Suprapubic skin (tissue), 3 donors: ENCODE measurements around the gene SIGLEC5.

Experiments used
- CTCF ChIP-seq, 2 donors: fragments of 200-600 bp in 1 of 2; fragments of 450-650 bp in 1 of 2; sonication (generic) in 1 of 2; IDR thresholded peaks; one replicate each; pipeline ENCODE4 v1.5.1; 2016 to 2019; ENCODE audit warnings: antibody characterized with exemption in 2 of 2, mild to moderate bottlenecking in 1 of 2, moderate library complexity in 1 of 2
- POLR2A ChIP-seq, 2 donors: fragments of 450-650 bp; IDR thresholded peaks; one replicate each; pipeline ENCODE4 v1.6.1; 2017; ENCODE audit warnings: antibody characterized with exemption in 2 of 2, mild to moderate bottlenecking in 2 of 2, moderate library complexity in 2 of 2

DNA sequence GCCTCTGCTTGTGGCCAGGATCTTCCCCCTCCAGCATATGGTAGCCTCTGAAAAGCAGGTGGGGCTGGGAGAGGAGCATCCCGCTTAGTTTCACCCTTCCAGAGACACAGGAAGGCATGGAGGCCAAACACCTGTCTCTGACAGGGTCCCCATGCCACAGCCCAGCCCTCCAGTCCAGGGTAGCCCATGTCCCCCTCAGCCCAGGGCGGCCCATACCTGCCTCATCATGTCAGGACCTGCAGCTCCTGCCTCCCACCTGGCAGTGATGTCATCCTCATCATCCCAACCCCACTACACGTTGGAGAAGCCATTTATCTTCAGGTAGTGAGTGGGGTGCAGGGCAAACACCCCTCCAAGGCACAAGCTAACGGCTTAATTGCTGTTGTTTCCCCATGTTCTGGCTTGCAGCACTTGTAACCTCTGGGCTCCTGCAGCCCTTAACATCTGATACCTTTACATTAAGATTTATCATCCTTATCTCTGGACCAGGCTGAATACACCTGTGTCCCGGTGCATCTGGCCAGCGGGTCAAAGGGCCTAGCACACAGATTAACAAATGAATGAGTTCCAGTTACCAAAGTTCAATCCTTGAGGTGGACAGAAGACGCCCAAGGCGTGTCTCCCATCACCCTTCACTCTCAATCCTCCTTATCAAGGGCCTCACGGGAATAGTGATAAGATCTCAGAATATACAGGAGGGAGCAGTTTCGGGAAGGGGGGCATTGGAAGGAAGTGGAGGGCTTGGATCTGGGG, 36.9 kb downstream of the SIGLEC5 start:
- no peak for TF ChIP-seq POLR2A (IDR thresholded peaks at IDR 0.05)
- TF ChIP-seq CTCF (IDR thresholded peaks at IDR 0.05), result no peak
